Stimulated activated CD8-positive, alpha-beta memory T cell treated with anti-CD3 and anti-CD28 coated beads, Interleukin-7, amount 100 ng/mL, for 1 hour (primary cell): ENCODE results near the gene GGNBP2.

Experiments
- DNase-seq, 2 donors: peaks; one replicate each; pipeline ENCODE4 v3.0.0-alpha.2; 2020; ENCODE audit warnings: low read depth in 2 of 2

GGNBP2 gene

DNA sequence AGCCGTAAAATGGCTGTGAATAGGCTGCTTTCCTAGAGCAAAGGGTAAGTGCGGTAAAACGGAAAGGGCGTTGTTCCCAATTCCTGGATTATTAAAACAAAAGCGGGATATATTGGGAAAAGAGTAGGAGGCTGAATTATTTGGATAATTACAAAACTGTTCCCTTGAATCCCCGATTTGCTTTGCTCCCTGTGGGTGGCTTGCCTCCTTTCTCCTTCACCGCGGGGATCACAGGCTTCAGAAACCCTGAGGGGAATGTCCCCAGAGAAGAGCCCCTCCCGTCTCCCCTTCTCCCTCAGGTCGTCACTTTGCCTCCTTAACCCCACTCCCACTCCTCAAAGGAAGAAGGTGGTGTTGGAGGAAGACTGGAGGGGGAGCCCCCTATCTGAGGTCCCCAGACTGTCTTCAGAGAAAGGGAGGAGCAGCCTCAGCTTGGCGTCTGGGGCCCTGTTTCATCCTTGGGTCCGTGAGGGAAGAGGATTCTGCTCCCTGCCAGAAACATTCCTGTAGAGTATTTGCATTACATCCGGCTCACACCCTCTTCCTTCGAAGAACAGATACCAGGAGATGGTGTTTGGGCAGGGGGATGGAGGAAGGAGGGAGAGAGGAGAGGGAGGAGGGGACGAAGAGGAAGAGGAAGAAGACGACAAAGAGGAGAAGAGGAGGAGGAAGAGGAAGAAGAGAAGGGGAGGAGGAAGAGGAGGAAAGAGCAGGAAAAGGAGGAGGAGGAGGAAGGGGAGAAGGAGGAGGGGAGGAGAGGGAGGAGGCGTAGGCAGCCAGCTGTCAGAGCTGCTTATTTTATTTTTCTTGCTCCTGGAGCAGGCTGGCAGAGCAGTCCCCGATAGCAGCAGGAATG, 88.4 kb downstream of the GGNBP2 start:
- no peak for DNase-seq
